ENCODE results near the gene PSMB8. TPM values are rescaled to one million over a fixed set of nuclear protein-coding genes. Genes with fewer than 3 reads are reported as not detected.

The PSMB8 gene
- total and polyA plus RNA-seq, 2 of the 4 experiments (the other 2 are of a cell fraction) = 31.6 to 33.3 TPM

DNA sequence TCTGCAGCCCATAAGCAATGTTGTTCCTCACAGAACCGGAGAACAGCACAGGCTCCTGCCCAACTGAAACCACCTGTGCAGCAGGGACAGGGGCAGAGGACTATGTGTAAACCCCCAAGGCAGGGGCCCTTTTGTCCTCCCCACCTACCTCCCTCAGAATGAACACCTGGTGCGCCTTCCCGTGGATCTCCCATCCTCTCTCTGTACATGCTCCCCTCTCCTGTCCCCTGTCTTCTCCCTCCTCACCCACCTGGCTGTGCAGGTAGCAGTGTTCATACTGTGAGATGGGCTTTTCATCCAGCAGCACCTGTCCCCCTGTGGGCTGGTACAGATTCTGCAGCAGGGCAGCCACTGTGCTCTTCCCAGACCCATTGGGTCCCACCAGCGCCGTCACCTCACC lies 13.8 kb downstream of the PSMB8 start:
- Histone ChIP-seq H3K56ac (ENCODE audit: extremely low read depth, insufficient read depth, low read length) (no peak overlapping the region), H4K5ac (ENCODE audit: low read depth, low read length) (no peak overlapping the region), H4K8ac (ENCODE audit: low read depth in 2 of 2, low read length in 2 of 2) (no peak overlapping the region), H2AFZ (replicated peaks; ENCODE audit: low read length, poor library complexity) (no peak overlapping the region), H3K9me3 (ENCODE audit: control insufficient read depth, insufficient read depth, low read length) (no peaks in the 10 kb centered on the region), H3K27me3 (ENCODE audit: control insufficient read depth, insufficient read depth, low read length) (no peaks in the 10 kb centered on the region), H3K9me1 (ENCODE audit: insufficient read depth, low read length) (no peaks in the 10 kb centered on the region), H2AK9ac (replicated peaks; ENCODE audit: low read depth, low read length, poor library complexity) (no peak overlapping the region), H3K27ac (ENCODE audit: insufficient read depth, low read length) (no peak overlapping the region), H2BK15ac (ENCODE audit: low read depth, low read length) (no peak overlapping the region), H4K20me1 (ENCODE audit: insufficient read depth, low read length) (no peaks in the 10 kb centered on the region), H2AK5ac (ENCODE audit: low read depth, low read length) (no peak overlapping the region), H3K79me1 (ENCODE audit: low read depth in 1 of 2, low read length in 2 of 2) (no peaks in the 10 kb centered on the region), H4K91ac (ENCODE audit: insufficient read depth, low read depth, low read length) (no peak overlapping the region), H3K9ac (ENCODE audit: low read depth, low read length) (no peak overlapping the region), H2BK5ac (ENCODE audit: low read depth, low read length, poor library complexity, severe bottlenecking) (no peak overlapping the region), H3K4me3 (ENCODE audit: insufficient read depth, low read depth, low read length) (no peak overlapping the region), H2BK20ac (ENCODE audit: low read depth, low read length) (no peak overlapping the region), H3K4ac (ENCODE audit: low read depth, low read length) (no peak overlapping the region), H3K14ac (replicated peaks; ENCODE audit: low read depth, low read length) (no peak overlapping the region), H2BK120ac (ENCODE audit: low read depth, low read length) (no peak overlapping the region), H3K4me1 (ENCODE audit: control insufficient read depth, insufficient read depth, low read length) (peaks cover 2% of the 10 kb centered on the region; the same call in 1 of the 2 replicates), H3K36me3 (ENCODE audit: control insufficient read depth, insufficient read depth, low read length) (peaks cover 26% of the 10 kb centered on the region), H3K4me2 (ENCODE audit: low read depth, low read length) (no peak overlapping the region), H3K18ac (ENCODE audit: low read depth, low read length) (no peak overlapping the region), H3K23ac (ENCODE audit: low read depth, low read length) (no peak overlapping the region)
- DNase-seq = no peak
- no CpG with 5 or more reads among the region's 5 CpGs for WGBS, 2 experiments (ENCODE audit: extremely low coverage in 2 of 2, insufficient read length in 1 of 2)
- intact Hi-C loops (cut with micrococcal nuclease) = no loop called here
- in situ Hi-C loops (cut with MboI; ENCODE audit: low sequenced_read_pairs) = no loop called here
- CTCF ChIA-PET = no interaction called here
- POLR2A ChIA-PET (ENCODE audit: unreplicated experiment) = no interaction called here
- TF ChIP-seq MAZ (IDR thresholded peaks at IDR 0.05; ENCODE audit: borderline replicate concordance, low read depth, low read length) (no peak), CEBPB (IDR thresholded peaks at IDR 0.05; ENCODE audit: low read depth, low read length) (no peak), SMC3 (IDR thresholded peaks at IDR 0.05; ENCODE audit: low read depth, low read length) (no peak), RAD21 (IDR thresholded peaks at IDR 0.05; ENCODE audit: low read length) (no peak), FOS (IDR thresholded peaks at IDR 0.05; ENCODE audit: low read depth, low read length) (no peak)
- TF ChIP-seq, protein P1, sequence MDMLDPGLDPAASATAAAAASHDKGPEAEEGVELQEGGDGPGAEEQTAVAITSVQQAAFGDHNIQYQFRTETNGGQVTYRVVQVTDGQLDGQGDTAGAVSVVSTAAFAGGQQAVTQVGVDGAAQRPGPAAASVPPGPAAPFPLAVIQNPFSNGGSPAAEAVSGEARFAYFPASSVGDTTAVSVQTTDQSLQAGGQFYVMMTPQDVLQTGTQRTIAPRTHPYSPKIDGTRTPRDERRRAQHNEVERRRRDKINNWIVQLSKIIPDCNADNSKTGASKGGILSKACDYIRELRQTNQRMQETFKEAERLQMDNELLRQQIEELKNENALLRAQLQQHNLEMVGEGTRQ (IDR thresholded peaks at IDR 0.05; ENCODE audit: low read depth, low read length) = no peak
- BruUV-seq (replicated peaks) = no TSS peak
- dilution Hi-C loops (cut with HindIII; ENCODE audit: low sequenced_read_pairs, unreplicated experiment) = no loop called here
- no peak for ATAC-seq (ENCODE audit: low read depth)

Measured in IMR-90 (cell line).